GM19397 (cell line): ENCODE measurements around the gene CERS5.

ENCODE experiments used
- ATAC-seq: cut with Tn5 transposase; IDR thresholded peaks from one replicate; pipeline ENCODE4 v1.9.1; 2021; ENCODE audit warnings: mild to moderate bottlenecking, moderate library complexity; ENCODE audit not compliant: unreplicated experiment

Gene CERS5, protein sequence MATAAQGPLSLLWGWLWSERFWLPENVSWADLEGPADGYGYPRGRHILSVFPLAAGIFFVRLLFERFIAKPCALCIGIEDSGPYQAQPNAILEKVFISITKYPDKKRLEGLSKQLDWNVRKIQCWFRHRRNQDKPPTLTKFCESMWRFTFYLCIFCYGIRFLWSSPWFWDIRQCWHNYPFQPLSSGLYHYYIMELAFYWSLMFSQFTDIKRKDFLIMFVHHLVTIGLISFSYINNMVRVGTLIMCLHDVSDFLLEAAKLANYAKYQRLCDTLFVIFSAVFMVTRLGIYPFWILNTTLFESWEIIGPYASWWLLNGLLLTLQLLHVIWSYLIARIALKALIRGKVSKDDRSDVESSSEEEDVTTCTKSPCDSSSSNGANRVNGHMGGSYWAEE

DNA sequence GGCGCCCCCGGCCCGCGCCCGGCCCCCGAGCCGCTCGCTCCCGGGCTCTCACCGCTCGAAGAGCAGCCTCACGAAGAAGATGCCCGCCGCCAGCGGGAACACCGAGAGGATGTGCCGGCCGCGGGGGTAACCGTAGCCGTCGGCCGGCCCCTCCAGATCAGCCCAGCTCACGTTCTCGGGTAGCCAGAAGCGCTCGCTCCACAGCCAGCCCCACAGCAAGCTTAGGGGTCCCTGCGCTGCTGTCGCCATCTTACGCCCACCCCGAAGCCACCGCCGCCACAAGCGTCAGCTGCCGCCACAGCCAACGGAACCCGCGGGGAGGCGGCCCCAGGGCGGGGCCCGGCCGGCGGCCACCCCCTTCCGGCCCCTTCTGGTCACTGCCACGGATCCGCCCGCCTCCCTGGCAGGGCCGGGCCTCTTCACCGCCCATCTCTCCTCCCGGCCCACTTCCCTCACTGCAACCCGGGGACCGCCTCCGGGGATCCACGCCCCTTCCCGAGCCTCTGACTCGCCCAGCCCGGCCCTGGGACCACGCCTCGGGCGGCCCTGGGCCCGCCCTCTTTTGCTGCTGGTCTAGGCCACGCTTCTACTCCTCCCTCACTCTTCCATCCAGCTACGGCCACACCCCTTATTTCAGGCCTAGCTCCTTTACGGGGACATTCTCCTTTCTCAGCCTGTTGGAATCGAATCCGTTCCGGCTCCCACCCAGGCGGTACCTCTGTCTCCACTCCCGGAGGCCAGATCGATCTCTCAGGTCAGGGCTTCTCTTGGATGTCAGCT is at the start of gene CERS5:
TSS of gene CERS5 (minus strand) at position 321 of the 780 bp plus-strand sequence. CDS start at position 249, 72 bp downstream.
- peak; percentile 98 for ATAC-seq

DNA sequence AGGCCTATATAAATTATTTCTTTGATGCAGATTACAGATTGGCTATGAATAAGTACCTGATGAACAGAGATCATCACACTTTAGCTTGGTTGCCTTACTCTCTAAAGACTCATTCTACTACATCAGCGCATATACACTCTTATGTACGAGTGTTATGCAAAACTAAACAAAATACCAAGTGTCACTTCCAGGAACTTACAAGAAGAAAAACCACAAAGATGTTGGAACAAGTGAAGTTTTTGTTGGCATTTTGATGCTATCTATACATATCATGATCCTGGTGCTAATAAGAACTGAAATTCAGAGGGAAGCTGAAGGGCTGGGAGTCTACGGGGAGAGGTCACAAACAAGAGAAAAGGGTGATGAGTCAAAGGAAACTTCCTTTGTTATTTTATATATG is 47.9 kb upstream of the CERS5 start:
- no peak for ATAC-seq

DNA sequence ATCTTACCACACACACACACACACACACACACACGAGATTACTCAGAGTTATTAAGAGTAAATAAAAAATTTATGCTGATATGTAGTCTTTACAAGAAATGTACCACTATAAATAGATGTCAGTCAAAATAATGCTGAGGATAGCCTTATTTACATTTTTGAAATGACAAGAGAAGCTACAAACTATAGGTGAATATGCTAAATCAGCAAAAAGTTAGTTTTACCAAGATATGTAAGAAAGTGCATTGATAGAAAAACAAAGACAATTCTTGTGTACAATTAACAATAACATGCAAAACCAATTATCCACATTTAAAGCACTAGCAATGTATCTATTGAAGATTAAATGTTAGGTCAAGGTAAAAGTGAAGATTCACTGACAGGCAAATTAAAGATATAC is 46.8 kb upstream of the CERS5 start:
- ATAC-seq: no peak

DNA sequence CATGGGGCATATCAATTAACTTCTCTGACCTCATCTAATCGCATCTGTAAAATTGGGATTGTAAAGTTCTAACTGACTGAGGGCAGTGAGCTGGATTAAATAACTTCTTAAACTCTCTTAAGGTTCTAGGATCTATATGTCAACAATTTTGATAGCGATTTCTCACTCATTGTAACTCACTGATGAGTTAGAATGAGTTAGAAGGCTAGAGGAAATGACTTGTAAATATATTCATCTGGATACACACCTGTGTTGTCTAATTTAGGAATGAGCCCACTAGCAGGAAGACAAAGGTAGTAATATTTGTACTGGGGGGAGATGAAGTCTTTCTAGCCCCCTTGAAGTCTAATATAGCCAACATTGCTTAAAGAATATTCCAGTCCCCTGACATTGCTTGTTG is 46.3 kb upstream of the CERS5 start:
- no peak for ATAC-seq

DNA sequence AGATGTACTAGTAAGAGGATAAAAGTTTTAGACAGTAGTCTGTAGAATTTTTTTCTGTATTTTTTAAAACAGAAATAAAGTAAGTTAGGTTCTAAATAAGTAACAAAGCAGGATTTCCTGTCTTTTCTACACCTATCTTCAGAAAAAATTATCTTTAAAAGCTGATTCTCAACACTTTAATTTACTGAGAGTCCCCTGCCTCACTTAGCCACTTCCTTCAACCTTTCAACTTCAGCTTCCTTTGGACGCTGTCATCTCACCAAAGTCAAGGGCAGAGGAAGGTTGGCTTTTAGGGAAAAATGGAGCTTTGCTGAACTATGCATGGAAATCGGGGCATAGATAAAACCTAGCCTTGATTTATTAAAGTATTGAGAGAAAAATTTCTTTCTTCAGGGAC is 44.9 kb upstream of the CERS5 start:
- ATAC-seq: no peak

DNA sequence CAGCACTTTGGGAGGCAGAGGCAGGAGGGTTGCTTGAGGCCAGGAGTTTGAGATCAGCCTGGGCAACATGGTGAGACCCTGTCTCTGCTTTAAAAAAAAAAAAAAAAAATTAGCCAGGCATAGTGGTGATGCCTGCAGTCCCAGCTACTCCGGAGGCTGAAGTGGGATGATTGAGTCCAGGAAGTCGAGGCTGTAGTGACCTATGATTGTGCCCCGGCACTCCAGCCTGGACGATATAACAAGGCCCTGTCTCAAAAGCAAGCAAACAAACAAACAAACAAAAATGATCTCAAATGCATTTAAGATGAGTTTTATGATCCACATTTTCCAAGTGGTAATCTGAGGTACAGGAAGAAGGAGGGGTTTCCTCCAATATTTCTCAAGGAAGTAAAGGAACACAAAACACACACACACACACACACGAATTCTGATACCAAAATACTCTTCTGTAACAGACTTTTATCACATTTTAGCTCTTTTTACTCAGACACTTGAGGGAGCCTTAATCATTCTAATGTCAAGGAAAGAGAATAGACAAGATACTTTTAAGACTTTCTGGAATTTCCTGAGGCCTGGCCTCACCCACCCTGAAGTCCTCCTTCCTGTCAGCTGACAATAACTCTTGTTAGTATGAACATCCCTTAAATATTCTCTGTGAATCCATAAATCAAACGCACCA is 44.4 kb upstream of the CERS5 start:
- ATAC-seq: no peak

DNA sequence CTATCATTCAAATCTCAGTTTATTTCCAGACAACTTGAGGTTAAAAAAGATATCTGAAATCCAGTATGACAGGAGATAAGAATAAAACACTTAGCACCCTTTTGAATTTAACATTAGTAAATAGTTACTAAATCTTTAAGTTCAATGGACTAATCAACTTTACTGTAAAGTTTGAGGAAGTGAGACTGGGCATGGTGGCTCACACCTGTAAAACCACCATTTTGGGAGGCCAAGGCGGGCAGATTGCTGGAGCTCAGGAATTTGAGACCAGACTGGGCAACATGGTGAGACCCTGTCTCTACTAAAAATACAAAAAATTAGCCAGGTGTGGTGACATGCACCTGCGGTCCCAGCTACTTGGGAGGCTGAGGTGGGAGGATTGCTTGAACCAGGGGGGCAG is 40.3 kb upstream of the CERS5 start:
- no peak for ATAC-seq

DNA sequence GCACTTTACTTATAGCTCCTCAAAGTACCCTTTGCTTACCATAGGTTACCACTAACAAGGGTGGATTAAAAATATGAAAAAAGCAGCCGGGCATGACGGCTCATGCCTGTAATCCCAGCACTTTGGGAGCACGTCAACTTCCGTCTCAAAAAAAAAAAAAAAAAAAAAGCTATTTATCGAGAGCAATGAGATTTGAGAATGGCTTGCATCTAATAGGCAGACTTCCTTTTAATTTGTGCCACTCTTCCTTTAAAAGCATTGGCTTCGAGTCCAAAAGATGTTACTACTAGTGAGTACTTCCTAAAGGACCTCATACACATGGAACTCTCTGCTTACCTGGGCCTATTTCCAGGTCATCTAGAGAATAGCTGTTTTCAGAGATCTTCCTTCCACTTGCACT is 38.5 kb upstream of the CERS5 start:
- ATAC-seq: no peak

DNA sequence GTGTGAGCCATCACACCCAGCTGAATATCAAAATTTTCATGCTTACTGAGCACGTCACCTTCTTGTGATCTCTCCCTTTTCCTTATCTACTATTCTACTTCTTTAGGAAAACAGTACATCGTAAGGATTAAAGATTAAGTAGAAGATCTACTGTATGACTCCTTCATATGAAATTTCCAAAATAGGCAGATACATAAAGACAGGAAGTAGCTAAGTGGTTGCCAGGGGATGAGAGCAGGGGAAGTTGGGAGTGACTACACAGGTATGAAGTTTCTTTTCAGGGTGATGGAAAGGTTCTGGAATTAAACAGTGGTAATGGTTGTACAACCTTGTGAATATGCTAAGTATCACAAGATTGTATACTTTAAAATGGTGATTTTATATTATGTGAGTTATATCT is 36.5 kb upstream of the CERS5 start:
- ATAC-seq: no peak

DNA sequence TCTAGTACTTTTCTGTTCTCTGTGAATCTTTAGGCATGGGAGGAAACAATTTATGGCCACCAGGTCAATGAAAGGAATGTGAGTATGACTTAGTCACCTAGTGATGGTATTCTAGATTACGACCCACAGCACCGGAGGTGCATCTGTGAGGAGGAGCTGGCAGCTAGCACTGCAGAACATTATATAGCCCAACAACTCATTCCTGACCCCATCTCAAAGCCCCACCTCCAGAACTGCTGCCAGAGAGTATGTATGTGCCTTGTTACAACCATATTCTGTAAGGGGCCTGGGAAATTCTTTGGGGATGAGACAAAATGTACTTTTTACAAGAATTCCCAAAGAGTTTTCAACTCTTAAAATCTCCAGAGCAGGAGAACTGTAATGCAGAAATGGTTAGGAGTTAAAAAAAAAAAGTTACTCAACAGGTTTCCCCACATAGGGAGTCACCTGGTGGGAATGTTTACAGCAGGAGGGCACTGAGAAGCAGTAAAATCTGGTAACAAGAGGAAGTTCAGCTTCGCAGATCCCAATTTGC is 34.9 kb upstream of the CERS5 start:
- no peak for ATAC-seq

DNA sequence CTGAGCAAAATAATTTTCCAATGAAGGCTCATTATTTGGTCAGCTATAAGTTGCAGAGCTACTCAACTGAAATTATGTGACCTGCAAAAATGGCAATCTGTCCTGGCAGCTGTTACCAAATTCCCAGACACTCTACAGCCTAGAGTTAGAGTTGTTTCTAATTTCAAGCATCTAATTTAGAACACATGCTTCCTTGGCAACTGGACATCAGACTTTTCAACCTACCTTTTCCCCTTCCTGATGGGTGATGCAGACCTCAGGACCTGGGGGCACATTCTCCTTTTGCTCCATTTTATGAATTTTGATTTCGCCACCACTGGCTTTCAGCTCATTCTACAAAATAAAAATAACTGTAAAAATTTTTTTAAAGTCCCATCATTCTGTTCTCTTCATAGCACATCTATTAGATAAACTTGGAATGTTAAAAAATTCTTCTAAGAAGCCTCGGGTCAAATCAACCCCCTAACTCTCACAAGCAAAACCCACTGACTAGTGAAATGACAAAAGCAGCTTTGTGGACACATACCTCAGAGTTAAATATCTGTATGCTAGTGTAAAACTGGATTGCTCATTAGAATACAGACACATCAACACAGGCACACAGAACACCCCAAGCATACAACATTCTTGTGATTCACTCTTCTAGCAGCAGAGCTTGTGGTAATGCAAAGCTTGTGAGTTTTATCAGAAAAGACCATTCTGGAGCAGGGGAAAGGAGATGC is 33.5 kb upstream of the CERS5 start:
- no peak for ATAC-seq

DNA sequence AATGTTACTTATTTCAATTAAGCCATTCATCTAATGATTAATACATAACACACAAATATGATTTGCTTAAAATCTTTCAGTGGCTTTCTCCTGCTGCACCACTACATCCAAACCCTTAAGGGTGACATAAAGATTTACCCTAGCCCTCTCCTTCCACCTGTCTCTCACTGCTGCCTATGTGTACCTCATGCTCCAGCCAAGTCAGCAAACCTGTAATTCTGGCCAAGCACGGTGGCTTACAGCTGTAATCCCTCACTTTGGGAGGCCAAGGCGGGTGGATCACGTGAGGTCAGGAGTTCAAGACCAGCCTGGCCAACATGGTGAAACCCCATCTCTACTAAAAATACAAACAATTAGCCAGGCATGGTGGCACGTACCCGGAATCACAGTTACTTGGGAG is 31.7 kb upstream of the CERS5 start:
- ATAC-seq: no peak

DNA sequence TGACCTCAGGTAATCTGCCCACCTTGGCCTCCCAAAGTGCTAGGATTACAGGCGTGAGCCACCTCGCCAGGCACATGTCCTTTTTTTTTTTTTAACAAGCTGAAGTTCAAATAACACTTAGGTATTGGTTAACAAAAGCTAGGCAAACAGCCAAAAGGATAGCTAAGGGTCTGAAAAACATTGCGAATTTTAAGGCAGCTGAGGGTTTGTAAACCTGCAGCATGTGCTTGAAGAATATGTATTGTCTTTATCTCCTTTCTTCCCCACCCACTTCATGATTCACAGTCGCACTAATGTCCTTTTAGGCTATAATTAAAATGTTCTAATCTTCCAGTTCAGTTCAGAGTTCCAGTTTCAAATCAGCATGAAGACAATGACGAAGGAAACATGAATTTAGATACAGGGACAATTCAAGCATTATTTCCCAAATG is 30.1 kb upstream of the CERS5 start:
- ATAC-seq: no peak

DNA sequence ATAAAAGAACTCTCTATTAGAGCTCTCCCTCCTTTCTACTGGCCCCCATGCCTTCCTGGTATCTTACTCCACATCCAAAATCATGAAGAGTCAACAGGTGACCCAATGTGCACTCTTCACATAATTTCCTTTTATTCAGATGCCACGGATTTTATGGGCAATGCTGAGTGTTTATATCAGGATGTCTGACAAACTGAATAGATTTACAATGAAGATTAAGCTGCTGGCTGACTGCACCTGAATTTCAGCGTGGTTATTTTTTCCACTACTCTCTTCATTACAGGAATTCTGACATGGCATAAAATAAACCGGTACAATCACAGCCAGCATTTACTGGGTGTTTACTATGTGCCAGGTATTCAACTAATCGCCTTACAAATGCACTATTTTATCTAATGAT is 29.4 kb upstream of the CERS5 start:
- ATAC-seq: no peak

DNA sequence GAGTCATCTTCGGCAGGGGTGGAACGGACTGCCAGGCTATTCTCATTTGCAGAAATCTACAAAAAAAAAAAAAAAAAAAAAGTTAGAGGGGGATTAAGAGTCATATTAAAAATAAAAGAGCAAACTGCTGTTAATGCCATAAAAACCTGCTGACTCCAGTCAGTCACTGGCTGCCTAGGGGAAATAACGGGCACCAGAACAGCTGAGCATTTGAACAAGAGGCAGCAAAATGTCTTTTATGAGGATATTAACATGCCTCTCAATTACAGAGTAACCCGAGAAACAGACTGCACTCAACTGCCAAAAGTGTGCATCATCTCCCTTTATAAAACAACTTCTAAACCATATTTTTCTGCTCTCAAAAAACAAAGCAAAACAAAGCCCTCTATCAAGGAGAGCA is 28.7 kb upstream of the CERS5 start:
- no peak for ATAC-seq

DNA sequence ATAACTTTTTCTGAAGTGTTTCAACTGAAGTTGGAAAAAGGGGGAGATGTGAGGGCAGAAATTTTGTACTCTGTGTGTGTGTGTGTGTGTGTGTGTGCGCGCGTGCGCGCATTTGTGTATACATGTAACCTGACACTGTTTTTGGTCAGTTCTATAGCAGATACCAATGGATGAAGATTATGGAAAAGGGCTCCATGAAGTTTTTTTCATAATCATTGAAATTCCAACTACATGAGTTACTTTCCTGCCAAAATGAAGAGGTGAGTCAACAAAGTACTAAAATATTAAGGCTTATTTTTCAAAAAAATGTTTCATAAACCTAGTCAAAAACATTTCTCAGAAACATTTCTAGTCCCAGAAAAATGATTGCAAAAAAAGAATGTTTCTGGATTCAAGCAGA is 25.7 kb upstream of the CERS5 start:
- ATAC-seq: no peak

DNA sequence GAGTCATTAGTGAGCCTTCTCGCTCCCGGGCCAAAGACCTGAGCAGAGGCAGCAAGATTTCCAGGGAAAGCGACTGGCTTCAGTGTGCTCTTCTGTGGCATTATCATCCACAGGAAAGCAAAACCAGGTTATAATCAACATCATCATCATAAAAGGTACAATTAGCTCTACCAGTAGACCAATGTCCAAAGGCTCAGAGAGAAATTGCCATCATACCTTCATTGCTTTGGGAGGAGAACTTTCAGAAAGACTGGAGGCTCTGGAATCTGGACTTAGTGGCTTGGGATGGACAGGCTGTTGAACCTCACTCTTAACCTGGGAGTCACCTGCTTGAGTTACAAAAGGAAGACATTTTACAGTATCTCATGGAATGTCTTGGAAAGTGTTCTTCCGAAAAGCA is 25.1 kb upstream of the CERS5 start:
- no peak for ATAC-seq

DNA sequence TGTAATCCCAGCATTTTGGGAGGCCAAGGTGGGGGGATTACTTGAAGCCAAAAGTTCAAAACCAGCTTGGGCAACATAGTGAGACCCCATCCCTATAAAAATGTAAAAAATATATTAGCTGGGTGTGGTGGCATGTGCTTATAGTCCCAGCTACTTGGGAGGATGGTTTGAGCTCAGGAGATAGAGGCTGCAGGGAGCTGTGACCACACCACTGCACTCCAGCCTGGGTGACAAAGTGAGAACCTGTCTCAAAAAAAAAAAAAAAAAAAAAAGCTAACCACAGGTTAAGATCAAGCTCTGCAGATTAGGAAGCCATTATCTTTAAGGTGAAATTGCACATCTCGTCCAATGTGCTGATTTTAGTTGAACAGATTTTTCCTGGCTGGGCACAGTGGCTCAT is 23.7 kb upstream of the CERS5 start:
- no peak for ATAC-seq

DNA sequence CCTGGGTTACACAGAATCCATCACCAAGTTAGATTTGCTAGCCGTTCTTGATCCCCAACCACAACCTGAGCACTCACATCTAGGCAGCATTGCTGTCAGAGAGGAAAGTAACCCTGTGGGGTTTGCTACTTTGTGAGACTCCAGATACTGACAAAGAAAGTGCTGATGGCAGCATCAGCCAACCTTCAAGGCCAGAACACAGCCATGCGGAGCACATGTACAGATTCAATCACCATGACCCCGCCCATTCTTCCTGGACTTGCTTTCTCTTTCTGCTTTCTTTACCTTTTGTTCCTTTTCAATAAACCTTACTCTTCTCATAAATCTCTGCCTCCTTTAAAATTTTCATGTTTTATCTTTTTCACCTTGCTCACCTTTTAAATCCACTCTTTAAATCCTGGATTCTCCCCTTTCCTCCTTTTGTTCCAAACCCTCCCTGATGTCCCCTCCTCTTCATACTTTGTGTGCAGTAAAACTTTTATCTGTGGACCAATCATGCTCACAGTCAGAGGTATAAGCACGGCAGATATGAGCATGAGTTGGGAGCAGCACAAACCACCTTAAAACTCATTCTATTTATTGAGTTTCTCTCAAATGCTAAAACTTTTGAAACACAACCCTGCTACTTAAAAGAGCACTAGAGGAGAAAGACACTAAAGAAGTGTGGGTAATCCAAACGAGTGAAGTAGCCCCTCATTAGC is 21.9 kb upstream of the CERS5 start:
- no peak for ATAC-seq

DNA sequence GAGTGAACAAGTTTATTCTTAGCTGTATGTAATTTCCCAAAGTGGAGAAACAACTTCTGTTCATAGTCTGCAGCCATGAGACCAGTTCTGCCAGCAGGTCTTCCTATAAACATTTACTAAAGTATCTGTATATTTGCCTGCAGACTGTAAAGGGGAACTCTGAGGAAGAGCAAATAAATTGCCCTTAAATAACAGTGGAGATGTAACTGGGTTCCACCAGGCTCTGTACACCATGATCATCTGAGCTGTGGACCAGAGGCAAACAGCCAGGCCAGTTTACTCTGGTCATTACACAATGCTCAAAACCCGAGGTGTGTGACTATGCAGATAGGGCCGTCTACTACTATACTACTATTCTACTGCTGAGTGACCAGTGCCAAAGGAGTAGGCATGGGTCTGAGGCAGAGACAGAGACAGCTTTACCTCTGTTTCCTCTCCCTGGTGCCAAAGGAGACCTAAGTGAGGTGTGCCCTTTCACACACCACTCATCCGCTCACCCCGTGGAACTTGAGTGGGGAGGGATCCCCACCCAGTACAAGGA is 21.1 kb upstream of the CERS5 start:
- no peak for ATAC-seq
